GM04503 (cell line): ENCODE data around the gene SLK.

Experiments
- DNase-seq: peaks from one replicate; pipeline ENCODE4 v3.0.0-alpha.2; 2012; ENCODE audit warnings: low read depth

SLK gene

GRCh38 chr10:103966671-103967447 is at the start of gene SLK:
Gene SLK, plus strand, starts transcription at chr10:103967140. Its CDS starts 606 bp downstream, at chr10:103967746.
- DNase-seq = peak; percentile 25

GRCh38 chr10:103917302-103918052 is 49.5 kb upstream of the SLK start:
- DNase-seq = no peak

GRCh38 chr10:103918053-103918846 is 48.7 kb upstream of the SLK start, which contains the start of gene STN1:
Gene STN1, minus strand, starts transcription at chr10:103918184. Its CDS starts 590 bp downstream, at chr10:103917594.
- DNase-seq = peak; percentile 58

- DNase-seq = no peak
Measured at GRCh38 chr10:103919648-103920025, 47.3 kb upstream of the SLK start.

- DNase-seq = no peak
Measured at GRCh38 chr10:103921248-103921647, 45.7 kb upstream of the SLK start.

GRCh38 chr10:103921750-103922195 is 45.2 kb upstream of the SLK start:
- DNase-seq = no peak

GRCh38 chr10:103922659-103923058 is 44.3 kb upstream of the SLK start:
- DNase-seq = no peak

- no peak for DNase-seq
Measured at GRCh38 chr10:103923502-103923901, 43.4 kb upstream of the SLK start.

GRCh38 chr10:103925591-103925990 is 41.3 kb upstream of the SLK start:
- no peak for DNase-seq

GRCh38 chr10:103926722-103927319 is 40.1 kb upstream of the SLK start:
- no peak for DNase-seq

- no peak for DNase-seq
Measured at GRCh38 chr10:103928784-103929183, 38.2 kb upstream of the SLK start.

GRCh38 chr10:103929381-103929921 is 37.5 kb upstream of the SLK start:
- DNase-seq = no peak

GRCh38 chr10:103930449-103930848 is 36.5 kb upstream of the SLK start:
- DNase-seq = no peak

GRCh38 chr10:103930881-103931280 is 36.1 kb upstream of the SLK start:
- DNase-seq = no peak

GRCh38 chr10:103931603-103932002 is 35.3 kb upstream of the SLK start:
- DNase-seq = no peak

GRCh38 chr10:103932271-103932670 is 34.7 kb upstream of the SLK start:
- no peak for DNase-seq

- DNase-seq = no peak
Measured at GRCh38 chr10:103932971-103933370, 34.0 kb upstream of the SLK start.

- no peak for DNase-seq
Measured at GRCh38 chr10:103933557-103934121, 33.3 kb upstream of the SLK start.

- no peak for DNase-seq
Measured at GRCh38 chr10:103934308-103934707, 32.6 kb upstream of the SLK start.

GRCh38 chr10:103936022-103936421 is 30.9 kb upstream of the SLK start:
- no peak for DNase-seq

- no peak for DNase-seq
Measured at GRCh38 chr10:103939522-103939921, 27.4 kb upstream of the SLK start.
